Loucy (cell line): ENCODE data around the gene MED10.

Source experiments
- H2AFZ ChIP-seq: fragments of 200-600 bp; sonication (generic); 2 replicates; pipeline ENCODE4 v1.6.0; 2016; ENCODE audit warnings: antibody characterized with exemption, mild to moderate bottlenecking, low read length, moderate library complexity
- H3F3A ChIP-seq: fragments of 200-600 bp; 2 replicates; pipeline ENCODE4 v1.6.0; 2016; ENCODE audit warnings: antibody characterized with exemption, low read depth, mild to moderate bottlenecking
- H3K27me3 ChIP-seq: fragments of 200-600 bp; sonication (generic); 2 replicates; pipeline ENCODE4 v1.6.1; 2014; ENCODE audit warnings: low read length, mild to moderate bottlenecking; ENCODE audit not compliant: insufficient read depth, poor library complexity, severe bottlenecking
- H3K36me3 ChIP-seq: fragments of 200-600 bp; sonication (generic); 2 replicates; pipeline ENCODE4 v1.6.1; 2016; ENCODE audit warnings: low read length; ENCODE audit not compliant: insufficient read depth
- H3K4me1 ChIP-seq: fragments of 200-600 bp; sonication (generic); 2 replicates; pipeline ENCODE4 v1.5.1; 2014; ENCODE audit warnings: low read length, mild to moderate bottlenecking; ENCODE audit not compliant: insufficient read depth, poor library complexity, severe bottlenecking
- H3K4me2 ChIP-seq: fragments of 200-600 bp; sonication (generic); 2 replicates; pipeline ENCODE4 v1.6.0; 2014; ENCODE audit warnings: antibody characterized with exemption, low read length, low read depth, mild to moderate bottlenecking; ENCODE audit not compliant: poor library complexity, severe bottlenecking
- H3K4me3 ChIP-seq: fragments of 200-600 bp; sonication (generic); 2 replicates; pipeline ENCODE4 v1.5.1; 2014; ENCODE audit warnings: low read length, mild to moderate bottlenecking, mixed read lengths; ENCODE audit not compliant: poor library complexity, severe bottlenecking
- H3K79me2 ChIP-seq: fragments of 200-600 bp; sonication (generic); 2 replicates; pipeline ENCODE4 v1.6.1; 2014; ENCODE audit warnings: low read length; ENCODE audit not compliant: insufficient read depth
- H3K9ac ChIP-seq: fragments of 200-600 bp; sonication (generic); 2 replicates; pipeline ENCODE4 v1.6.0; 2014; ENCODE audit warnings: mild to moderate bottlenecking, low read depth, low read length, moderate library complexity; ENCODE audit not compliant: poor library complexity, severe bottlenecking
- H3K9me2 ChIP-seq: fragments of 200-600 bp; sonication (generic); replicated peaks from 2 replicates; pipeline ENCODE4 v1.6.1; 2016; ENCODE audit warnings: low read depth, low read length, mixed read lengths
- H3K9me3 ChIP-seq: fragments of 200-600 bp; sonication (generic); 2 replicates; pipeline ENCODE4 v1.6.1; 2014; ENCODE audit warnings: mild to moderate bottlenecking, antibody characterized with exemption, low read length, low read depth; ENCODE audit not compliant: insufficient read depth
- H4K20me1 ChIP-seq: fragments of 200-600 bp; sonication (generic); 2 replicates; pipeline ENCODE4 v1.6.0; 2014; ENCODE audit warnings: antibody characterized with exemption, low read length, mild to moderate bottlenecking; ENCODE audit not compliant: insufficient read depth, poor library complexity, severe bottlenecking
- CTCF ChIP-seq: fragments of 200-600 bp; sonication (generic); conservative IDR thresholded peaks from 2 replicates; pipeline ENCODE4 v1.5.1; 2014; ENCODE audit warnings: mild to moderate bottlenecking, antibody characterized with exemption, low read length
- EZH2phosphoT487 ChIP-seq: fragments of 200-600 bp; IDR thresholded peaks from 2 replicates; pipeline ENCODE4 v1.6.1; 2018; ENCODE audit warnings: antibody characterized with exemption, mild to moderate bottlenecking, moderate library complexity, borderline replicate concordance

The MED10 gene

DNA sequence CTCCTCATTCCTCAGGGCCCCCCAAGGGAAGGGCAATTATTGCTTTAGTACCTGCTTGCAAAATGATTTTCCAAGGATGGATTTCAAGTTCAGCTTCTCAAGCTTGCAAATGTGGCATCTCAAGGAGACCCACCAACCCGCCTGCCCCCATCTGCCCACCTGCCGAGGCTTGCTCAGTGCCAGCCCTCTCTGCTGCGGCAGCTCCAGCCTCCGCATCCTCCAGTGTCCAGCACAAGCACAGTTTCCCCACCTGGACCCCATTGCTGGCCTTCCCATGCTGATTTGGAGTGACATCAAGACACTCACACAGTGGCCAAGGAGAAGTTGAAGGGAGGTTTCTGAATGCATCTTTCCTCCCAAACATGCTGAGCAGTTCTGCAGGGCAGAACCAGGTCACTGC lies 31.2 kb downstream of the MED10 start:
- no peak overlapping the region for H3K4me2 ChIP-seq
- no peaks in the 10 kb centered on the region for H3K4me1 ChIP-seq
- no peaks in the 10 kb centered on the region for H3K79me2 ChIP-seq
- no peak overlapping the region for H3K9ac ChIP-seq
- no peak overlapping the region for H2AFZ ChIP-seq
- H3K4me3 ChIP-seq: no peak overlapping the region
- no peaks in the 10 kb centered on the region for H3K9me2 ChIP-seq
- no peaks in the 10 kb centered on the region for H3K27me3 ChIP-seq
- H3K36me3 ChIP-seq: no peaks in the 10 kb centered on the region
- no peaks in the 10 kb centered on the region for H3K9me3 ChIP-seq
- no peaks in the 10 kb centered on the region for H4K20me1 ChIP-seq
- H3F3A ChIP-seq: no peaks in the 10 kb centered on the region
- TF ChIP-seq EZH2phosphoT487 (no peak), CTCF (no peak)

- Histone ChIP-seq H3K36me3 (no peaks in the 10 kb centered on the region), H4K20me1 (no peaks in the 10 kb centered on the region), H3K9me3 (no peaks in the 10 kb centered on the region), H3K9me2 (no peaks in the 10 kb centered on the region), H3K9ac (no peak overlapping the region), H3K79me2 (no peaks in the 10 kb centered on the region), H3K4me1 (no peaks in the 10 kb centered on the region), H3K4me2 (no peak overlapping the region), H3K4me3 (no peak overlapping the region), H3F3A (no peaks in the 10 kb centered on the region), H3K27me3 (no peaks in the 10 kb centered on the region), H2AFZ (no peak overlapping the region)
- TF ChIP-seq CTCF: no peak
Observed at GRCh38 chr5:6344593-6344989, 33.8 kb downstream of the MED10 start.

DNA sequence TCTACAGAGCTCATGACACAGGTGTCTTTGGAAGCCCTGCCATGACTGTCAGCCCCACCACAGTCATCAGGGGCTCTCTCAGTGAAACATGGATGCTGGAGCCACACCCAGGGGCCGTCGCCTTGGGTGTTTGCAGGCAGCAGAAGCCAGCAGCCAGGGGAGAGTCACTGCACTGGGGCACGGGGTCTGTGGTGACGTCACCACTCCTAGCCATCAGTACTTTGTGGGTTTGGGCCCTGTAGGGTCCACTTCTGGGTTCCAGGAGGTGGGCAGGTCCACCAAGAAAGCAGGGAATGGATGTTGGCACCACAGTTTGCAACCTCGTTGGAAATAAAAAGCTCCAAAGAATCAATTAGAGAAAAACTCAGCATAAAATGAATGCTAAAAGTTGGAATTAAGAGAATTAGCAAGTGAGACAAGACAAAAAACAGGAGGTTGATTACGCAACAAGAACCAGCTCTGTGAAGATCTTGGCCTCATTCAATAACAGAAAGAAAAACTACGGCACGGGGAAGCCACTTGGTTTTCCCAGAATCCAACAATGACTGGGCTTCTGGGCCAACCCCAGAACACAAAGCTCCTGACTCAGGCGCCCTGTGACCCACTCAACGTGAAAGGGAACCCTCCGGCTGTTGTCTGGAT lies 34.3 kb downstream of the MED10 start:
- no peaks in the 10 kb centered on the region for H3K36me3 ChIP-seq
- H3K4me2 ChIP-seq: no peak overlapping the region
- H3K4me3 ChIP-seq: no peak overlapping the region
- no peak overlapping the region for H3K9ac ChIP-seq
- H3K79me2 ChIP-seq: no peaks in the 10 kb centered on the region
- no peaks in the 10 kb centered on the region for H3K4me1 ChIP-seq
- no peak overlapping the region for H2AFZ ChIP-seq
- TF ChIP-seq EZH2phosphoT487 (no peak), CTCF (no peak)
- H3K9me3 ChIP-seq: no peaks in the 10 kb centered on the region
- no peaks in the 10 kb centered on the region for H3F3A ChIP-seq
- H3K9me2 ChIP-seq: no peaks in the 10 kb centered on the region
- H3K27me3 ChIP-seq: no peaks in the 10 kb centered on the region
- no peaks in the 10 kb centered on the region for H4K20me1 ChIP-seq
